Astrocyte of the cerebellum (primary cell): ENCODE results near the gene ZNF565.

Experiments
- DNase-seq: peaks from one replicate; pipeline ENCODE4 v3.0.0-alpha.2; 2011; ENCODE audit warnings: low read depth
- H3K4me3 ChIP-seq: 2 replicates; pipeline ENCODE4 v1.5.1; 2011; ENCODE audit warnings: mild to moderate bottlenecking, low read depth, low read length, moderate library complexity
- in situ Hi-C: cut with HindIII; loops from 2 replicates; pipeline ENCODE4 v1.10.0; 2017; ENCODE audit warnings: low sequenced_read_pairs
- TF ChIP-seq, protein P1 (sequence below): IDR thresholded peaks from 2 replicates; pipeline ENCODE4 v1.5.1; 2012; ENCODE audit warnings: low read length, low read depth, moderate library complexity, mild to moderate bottlenecking; ENCODE audit errors: missing control alignments

Gene ZNF565

DNA sequence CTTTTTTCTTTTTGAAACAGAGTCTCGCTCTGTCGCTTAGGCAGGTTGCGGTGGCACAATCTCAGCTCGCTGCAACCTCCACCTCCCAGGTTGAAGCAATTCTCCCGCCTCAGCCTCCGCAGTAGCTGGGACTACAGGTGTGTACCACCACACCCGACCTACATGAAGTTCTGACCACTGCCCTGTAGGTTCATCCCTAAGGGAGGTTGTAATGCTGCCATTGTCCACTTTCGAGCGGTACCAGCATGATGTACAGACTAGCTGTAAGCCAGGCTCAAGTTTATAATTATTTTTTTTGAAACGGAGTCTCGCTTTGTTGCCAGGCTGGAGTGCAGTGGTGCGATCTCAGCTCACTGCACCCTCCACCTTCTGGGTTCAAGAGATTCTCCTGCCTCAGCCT lies 50.7 kb downstream of the ZNF565 start:
- TF ChIP-seq, protein P1, sequence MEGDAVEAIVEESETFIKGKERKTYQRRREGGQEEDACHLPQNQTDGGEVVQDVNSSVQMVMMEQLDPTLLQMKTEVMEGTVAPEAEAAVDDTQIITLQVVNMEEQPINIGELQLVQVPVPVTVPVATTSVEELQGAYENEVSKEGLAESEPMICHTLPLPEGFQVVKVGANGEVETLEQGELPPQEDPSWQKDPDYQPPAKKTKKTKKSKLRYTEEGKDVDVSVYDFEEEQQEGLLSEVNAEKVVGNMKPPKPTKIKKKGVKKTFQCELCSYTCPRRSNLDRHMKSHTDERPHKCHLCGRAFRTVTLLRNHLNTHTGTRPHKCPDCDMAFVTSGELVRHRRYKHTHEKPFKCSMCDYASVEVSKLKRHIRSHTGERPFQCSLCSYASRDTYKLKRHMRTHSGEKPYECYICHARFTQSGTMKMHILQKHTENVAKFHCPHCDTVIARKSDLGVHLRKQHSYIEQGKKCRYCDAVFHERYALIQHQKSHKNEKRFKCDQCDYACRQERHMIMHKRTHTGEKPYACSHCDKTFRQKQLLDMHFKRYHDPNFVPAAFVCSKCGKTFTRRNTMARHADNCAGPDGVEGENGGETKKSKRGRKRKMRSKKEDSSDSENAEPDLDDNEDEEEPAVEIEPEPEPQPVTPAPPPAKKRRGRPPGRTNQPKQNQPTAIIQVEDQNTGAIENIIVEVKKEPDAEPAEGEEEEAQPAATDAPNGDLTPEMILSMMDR, result no peak
- DNase-seq, result no peak
- no peak overlapping the region for H3K4me3 ChIP-seq
- in situ Hi-C loops, result no loop called here

DNA sequence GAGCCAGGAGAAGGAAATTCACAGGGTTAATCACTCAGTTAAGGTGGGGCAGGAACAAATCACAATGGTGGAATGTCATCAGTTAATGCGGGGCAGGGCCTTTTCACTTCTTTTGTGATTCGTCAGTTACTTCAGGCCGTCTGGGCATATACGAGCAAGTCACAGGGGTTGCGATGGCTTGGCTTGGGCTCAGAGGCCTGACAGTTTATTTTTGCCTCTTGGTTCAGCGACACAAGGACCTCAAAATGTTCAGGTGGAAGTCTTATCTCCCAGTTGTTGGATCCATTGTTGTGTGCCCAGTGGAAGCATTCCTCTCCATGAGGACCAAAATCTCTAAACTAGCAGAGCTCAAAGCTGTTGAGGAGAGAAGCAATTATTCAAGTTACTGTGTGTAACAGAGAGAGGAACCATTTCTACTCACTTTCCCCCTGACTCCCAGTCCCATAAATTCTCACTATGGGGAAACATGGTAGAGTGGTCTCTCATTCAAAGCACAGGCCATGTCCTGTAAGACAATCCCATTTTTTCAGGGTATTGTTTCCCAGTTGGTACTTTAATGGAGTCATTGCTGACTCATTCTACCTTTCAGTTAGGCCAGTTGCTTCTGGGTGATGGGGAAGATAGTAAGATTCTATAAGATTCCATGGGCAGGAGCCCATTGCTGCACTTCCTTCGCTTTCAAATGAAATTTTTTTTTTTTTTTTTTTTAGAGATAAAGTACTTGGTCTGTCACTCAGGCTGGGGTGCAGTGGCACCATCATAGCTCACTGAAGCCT lies 53.5 kb downstream of the ZNF565 start:
- no peak for DNase-seq
- in situ Hi-C loops, result no loop called here

GRCh38 chr19:36153126-36153525 lies 61.3 kb downstream of the ZNF565 start:
- no peak overlapping the region for H3K4me3 ChIP-seq
- in situ Hi-C loops, result no loop called here
- TF ChIP-seq, protein P1, result no peak
- no peak for DNase-seq

More for the DNA sequence above, 53.5 kb downstream of the ZNF565 start:
- TF ChIP-seq, protein P1, result no peak
- no peak overlapping the region for H3K4me3 ChIP-seq

- TF ChIP-seq, protein P1, result no peak
- H3K4me3 ChIP-seq, result no peak within 1 kb of the TSS
- in situ Hi-C loops, result no loop called here
- no peak for DNase-seq
Observed at GRCh38 chr19:36152352-36153091, 61.9 kb downstream of the ZNF565 start, which contains the start of gene COX7A1. Gene COX7A1 (minus strand): TSS chr19:36152447. CDS start chr19:36152407, 40 bp downstream.

DNA sequence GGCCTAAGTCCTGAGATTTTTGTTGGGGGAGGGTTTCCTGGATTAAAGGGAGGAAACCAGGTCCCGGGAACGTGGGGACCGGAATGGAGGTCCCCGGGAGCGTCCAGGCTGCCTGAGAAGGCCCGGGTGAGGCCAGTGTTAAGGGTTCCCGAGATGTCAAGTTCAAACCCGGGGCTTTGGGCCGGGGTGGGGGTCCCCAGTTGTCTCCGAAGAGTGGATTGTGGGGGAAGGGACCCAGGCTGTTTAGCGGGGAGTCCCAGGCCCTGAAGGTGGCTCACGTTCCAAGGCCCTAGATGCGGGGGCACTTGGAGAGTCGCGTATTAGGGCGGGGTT lies 62.5 kb downstream of the ZNF565 start:
- in situ Hi-C loops, result no loop called here
- TF ChIP-seq, protein P1, result no peak
- no peak overlapping the region for H3K4me3 ChIP-seq
- no peak for DNase-seq

DNA sequence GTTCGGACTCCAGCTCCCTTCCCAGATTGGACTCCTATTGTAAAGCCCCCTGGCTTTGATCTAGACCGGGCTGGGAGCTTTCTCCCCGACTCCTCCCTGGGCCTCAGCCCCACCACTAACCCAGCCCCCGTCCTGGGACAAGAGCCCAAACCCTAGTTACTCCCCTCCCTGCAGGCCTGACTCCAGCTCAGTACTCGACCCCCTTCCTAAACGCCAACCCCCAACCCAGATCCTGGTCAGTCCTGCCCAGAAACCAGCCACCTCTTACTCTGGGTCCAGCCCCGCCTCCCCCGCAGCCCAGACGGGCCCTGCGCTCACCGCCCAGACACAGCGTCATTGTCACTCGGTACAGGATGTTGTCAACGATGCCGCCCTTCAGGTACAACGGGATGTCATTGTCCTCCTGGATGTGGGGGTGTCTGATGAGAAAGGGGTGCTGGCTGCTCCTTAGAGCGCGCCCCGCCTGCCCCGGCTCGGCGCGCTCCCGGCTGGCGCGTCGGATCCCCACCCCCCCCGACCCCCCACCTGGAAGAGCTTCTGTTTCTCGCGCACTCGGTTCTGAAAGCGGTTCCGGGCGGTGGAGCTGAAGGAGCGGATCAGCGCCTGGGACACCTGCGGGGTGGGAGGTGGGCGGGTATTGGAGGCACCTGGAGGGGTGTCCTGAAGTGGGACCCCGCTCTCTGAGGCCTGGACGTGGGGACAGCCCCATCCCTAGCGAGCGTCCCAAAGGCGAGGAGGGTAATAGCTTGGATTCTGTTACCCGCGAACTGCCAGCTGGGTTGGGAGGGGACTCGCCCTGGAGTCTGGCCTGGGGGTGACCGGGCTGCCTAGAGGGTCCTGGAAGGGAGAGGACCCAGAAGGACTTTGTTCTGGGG lies 63.1 kb downstream of the ZNF565 start:
- no peak for DNase-seq
- H3K4me3 ChIP-seq, result no peak overlapping the region
- in situ Hi-C loops, result no loop called here
- TF ChIP-seq, protein P1, result no peak
